ENCODE measurements around the gene NTRK2. TPM values are rescaled to one million over a fixed set of nuclear protein-coding genes. Genes with fewer than 3 reads are reported as not detected.

NTRK2 gene
- total RNA-seq, 1 experiment from 2014 or later = not detected

- intact Hi-C loops (cut with micrococcal nuclease) = loop anchor here (5.0 kb wide), 2 partner anchors 82 to 912 kb away; no protein-coding TSS in a partner anchor
- no peaks in the 10 kb centered on the region for H4K20me1 ChIP-seq (ENCODE audit: insufficient read depth)
- ChIA-PET POLR2A (no interaction called here), CTCF (interaction anchor here (1.2 kb wide), 1 partner anchor 82 kb away, joined by 4 read pairs; no protein-coding TSS in a partner anchor), RAD21 (ENCODE audit: low non-redundant PET in 1 of 2, low total read pairs in 2 of 2, uncharacterized antibody in 2 of 2, unreplicated experiment in 2 of 2) (no interaction called here)
- DNase-seq (ENCODE audit: low read depth, low spot score) = no peak
- H3K9ac ChIP-seq (ENCODE audit: low read length) = no peak overlapping the region
- no peak overlapping the region for H3K4me2 ChIP-seq (ENCODE audit: low read length)
- no TSS peak for BruUV-seq (replicated peaks)
- H3K27ac ChIP-seq (ENCODE audit: low read depth, low read length) = no peak overlapping the region
- H3K4me1 ChIP-seq (ENCODE audit: control insufficient read depth in 1 of 2, insufficient read depth in 2 of 2, low read length in 2 of 2) = no peaks in the 10 kb centered on the region; a peak in 1 of 4 replicates
- no peak overlapping the region for H2AFZ ChIP-seq (ENCODE audit: low read depth, low read length, poor library complexity, severe bottlenecking)
- H3K79me2 ChIP-seq (ENCODE audit: insufficient read depth, low read length) = no peaks in the 10 kb centered on the region
- no peaks in the 10 kb centered on the region for H3K27me3 ChIP-seq (ENCODE audit: insufficient read depth, low read length)
- TF ChIP-seq ZNF274 (IDR thresholded peaks at IDR 0.05; ENCODE audit: low read depth, low read length) (no peak), POLR2A (IDR thresholded peaks at IDR 0.05; ENCODE audit: borderline replicate concordance, extremely low read depth, insufficient read depth, insufficient read length) (no peak), REST (IDR thresholded peaks at IDR 0.05; ENCODE audit: low read depth) (no peak), SP1 (IDR thresholded peaks at IDR 0.05; ENCODE audit: low read depth) (no peak), EZH2phosphoT487 (IDR thresholded peaks at IDR 0.05; ENCODE audit: borderline replicate concordance) (no peak), EGR1 (IDR thresholded peaks at IDR 0.05; ENCODE audit: low read depth) (no peak), CEBPB (IDR thresholded peaks at IDR 0.05; ENCODE audit: low read depth) (no peak), EZH2 (IDR thresholded peaks at IDR 0.05) (no peak), CBX3 (IDR thresholded peaks at IDR 0.05; ENCODE audit: low read depth) (no peak), YY1 (IDR thresholded peaks at IDR 0.05; ENCODE audit: extremely low read depth, insufficient replicate concordance, low read depth, low read length) (no peak)
- H3K9me2 ChIP-seq (ENCODE audit: insufficient read depth) = no peaks in the 10 kb centered on the region
- no peaks in the 10 kb centered on the region for H3K9me3 ChIP-seq (ENCODE audit: control insufficient read depth in 1 of 2, insufficient read depth in 1 of 2, low read depth in 1 of 2, low read length in 2 of 2)
- H3K36me3 ChIP-seq (ENCODE audit: control insufficient read depth in 1 of 2, insufficient read depth in 2 of 2, low read length in 2 of 2) = no peaks in the 10 kb centered on the region
- no peak for ATAC-seq
- H3K4me3 ChIP-seq (replicated peaks in 1 of 2; ENCODE audit: low read depth in 1 of 2, low read length in 2 of 2) = no peak overlapping the region
Observed at GRCh38 chr9:84699984-84700383, 30.5 kb downstream of the NTRK2 start.

Measured in HCT116 (cell line).